Measurements from ENCODE around the gene NKX3-2. TPM values are rescaled to one million over a fixed set of nuclear protein-coding genes. Genes with fewer than 3 reads are reported as not detected.

NKX3-2 gene
- total RNA-seq, 1 donor from 2014 or later, result not detected

DNA sequence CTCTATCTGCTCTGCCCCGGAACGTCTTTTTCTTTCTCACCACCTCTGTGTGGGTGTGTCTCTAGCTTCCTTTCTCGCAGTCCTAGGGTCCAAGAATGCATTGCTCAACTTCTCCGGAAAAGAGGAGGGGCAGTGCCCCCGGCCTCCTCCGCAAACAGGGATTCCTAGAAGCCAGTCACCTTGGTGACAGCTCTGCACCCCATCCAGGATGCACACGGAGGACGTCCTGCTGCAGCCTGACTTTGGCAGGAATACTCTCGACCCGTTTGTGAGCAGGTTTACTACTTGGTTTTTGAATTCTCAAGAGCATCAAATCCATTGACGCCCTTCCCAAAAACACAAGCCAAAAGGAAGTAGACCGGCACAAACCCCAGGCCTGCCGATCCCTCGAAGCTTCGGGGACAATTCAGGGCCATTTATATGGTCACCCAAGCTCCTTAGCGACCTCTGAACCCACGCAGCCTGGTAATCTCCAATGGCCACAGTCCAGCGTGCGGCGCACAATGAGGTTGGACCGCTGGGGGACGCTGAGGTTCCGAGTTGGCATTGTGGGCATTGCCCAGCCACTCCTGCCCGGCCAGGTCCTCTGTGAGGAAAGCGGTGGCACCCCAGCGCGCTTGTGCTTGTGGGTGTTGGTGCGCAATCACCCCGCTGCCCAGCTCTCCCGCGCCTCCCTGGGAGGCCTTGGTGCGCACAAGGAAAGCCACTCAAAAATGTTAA lies 9.8 kb downstream of the NKX3-2 start:
- FAIRE-seq (no peak), DNase-seq (ENCODE audit: low spot score in 2 of 2) (peak; percentile 10 to 20)

DNA sequence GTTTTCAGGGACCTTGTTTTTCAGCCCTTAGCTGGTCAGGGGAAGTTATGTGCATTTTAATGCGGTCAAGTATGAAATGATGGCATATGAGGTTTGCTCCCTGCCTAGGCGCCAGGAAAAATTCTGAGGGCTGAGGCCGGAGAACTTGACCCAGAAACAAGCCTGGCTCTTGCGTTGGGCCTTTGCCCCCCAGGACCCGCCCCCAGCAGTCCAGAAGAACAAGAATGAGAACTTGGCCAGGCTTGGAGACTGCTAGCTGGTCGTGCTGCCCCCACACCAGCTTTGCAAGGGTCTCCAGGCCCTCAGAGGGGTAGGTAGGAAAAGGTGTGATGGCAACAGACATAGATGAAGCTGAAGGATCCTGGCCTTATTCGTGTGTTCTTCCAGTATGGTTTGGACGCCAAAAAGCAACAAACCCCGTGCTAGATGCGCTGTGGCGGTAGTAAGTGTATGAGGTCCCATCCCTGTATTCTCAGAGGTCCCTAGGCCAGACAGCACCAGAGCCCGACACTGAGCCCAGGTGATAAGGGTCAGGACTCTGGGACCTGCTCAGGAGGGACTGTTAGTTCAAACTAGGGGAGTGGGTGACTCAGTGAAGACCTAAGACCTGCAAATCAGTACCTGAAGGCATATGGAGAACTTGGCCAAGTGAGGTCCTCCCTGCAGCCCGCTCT lies 10.5 kb downstream of the NKX3-2 start:
- FAIRE-seq, result no peak

DNA sequence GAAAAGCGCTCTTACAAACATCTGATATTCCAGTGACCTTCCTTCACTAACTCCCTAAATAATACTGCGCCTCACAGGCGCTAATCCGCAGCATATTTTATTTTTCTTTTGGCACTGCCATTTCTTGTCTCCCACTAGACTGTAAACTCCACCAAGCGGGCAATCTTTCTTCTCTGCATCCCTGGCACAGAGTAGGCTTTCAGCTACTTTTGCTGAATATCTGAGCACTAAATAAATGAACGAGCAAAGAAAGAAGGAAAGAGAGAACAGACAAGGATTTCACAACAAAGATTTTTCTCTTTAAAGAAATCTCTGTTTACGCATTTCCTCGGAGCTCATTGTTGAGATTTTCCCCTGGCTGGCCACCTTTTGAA lies 12.7 kb downstream of the NKX3-2 start:
- no peak for DNase-seq (ENCODE audit: low spot score in 2 of 2)
- no peak for FAIRE-seq

More for the DNA sequence above, 10.5 kb downstream of the NKX3-2 start:
- no peak for DNase-seq (ENCODE audit: low spot score in 2 of 2)

DNA sequence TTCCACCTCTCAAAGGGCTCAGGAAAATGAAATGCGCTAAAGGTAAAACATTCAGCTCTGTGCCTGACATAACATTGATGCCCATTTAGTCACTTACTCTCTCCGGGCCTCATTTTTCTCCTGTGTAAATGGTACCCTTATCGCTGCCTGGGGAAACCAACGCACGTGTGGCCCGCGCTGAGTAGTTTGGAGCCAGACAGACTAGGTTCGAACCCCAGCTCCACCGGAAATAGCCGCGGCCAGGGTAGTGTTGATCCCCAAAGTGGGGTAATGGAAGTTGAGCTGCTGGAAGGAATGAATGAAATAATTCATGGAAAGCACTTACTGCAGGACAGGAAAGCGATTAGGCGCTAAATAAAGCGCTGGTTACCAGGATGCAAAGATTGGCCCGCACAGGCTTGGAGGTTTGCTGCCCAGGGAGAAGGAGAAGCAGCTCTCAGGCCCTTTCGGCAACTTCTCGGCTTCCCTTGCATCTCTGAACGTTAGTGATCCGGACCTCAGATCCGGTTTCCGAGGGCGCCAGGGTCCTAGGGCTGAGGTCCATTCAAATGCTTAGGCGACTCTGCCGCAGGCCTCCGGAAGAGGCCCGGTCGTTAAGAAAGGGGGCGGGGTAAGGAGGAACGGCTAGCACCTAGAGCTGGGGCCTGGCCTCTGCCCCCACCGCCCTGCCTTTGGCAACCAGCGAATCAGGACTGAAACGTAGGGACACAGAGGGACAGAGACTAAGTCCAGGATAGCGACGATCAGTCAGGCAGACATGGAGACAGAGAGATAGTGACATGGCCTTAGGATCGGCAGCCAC lies 13.3 kb downstream of the NKX3-2 start:
- FAIRE-seq (no peak), DNase-seq (ENCODE audit: low spot score in 2 of 2) (no peak)

DNA sequence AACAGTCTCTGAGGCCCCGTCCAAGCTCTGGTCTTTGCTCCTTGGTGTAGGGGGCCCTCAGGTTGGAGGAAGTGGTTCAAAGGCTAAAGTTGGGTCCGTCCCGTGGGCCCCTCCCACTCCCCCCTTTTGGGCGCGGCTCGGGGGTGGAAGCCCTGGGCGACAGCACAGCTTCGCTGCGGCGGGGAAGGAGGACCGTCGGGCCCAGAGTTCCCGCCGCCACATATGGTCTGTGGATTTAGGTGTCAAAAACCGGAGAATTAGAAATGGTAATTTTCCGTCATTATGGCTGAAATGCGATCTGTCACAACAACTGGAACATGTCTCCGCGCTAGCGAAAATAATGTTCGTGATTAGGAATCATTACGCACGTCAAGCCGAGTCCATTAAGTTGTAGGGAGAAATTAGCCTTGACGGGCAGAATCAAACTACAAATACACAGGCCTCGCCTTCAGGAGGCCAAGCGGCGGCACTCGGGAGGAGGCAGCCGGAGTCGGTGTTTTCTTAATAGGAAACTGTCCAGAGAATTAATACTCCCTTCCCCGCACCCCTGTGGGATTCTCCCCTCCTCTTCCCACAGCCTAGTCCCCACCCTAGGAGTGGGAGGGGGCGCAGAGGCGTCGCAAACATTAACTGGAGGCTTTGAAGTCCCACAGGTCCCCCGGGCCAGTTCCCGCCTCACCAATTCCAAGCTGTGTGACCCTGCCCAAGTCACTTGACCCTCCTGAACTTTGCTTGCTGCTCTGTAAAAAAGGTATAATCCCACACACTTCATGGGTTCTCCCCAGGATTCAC lies 15.0 kb downstream of the NKX3-2 start:
- FAIRE-seq (no peak), DNase-seq (ENCODE audit: low spot score in 2 of 2) (peak; percentile 7 to 12)

DNA sequence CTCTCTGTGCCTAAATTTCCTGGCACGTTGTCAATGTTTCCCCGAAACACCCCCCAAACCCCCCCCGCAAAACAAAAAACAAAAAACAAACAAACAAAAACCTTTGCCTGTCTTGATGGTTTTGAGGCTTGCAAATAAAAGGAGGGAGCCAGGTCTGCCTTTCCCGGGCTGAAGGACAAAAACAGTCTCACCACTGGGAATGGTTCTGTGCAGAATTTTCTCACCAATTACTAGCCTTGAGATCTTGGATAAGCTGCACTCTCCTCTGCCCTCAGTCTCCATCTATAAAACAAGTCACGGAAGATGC lies 15.5 kb downstream of the NKX3-2 start:
- no peak for FAIRE-seq
- DNase-seq (ENCODE audit: low spot score in 2 of 2), result peak in 1 of 2 donors; percentile 6

DNA sequence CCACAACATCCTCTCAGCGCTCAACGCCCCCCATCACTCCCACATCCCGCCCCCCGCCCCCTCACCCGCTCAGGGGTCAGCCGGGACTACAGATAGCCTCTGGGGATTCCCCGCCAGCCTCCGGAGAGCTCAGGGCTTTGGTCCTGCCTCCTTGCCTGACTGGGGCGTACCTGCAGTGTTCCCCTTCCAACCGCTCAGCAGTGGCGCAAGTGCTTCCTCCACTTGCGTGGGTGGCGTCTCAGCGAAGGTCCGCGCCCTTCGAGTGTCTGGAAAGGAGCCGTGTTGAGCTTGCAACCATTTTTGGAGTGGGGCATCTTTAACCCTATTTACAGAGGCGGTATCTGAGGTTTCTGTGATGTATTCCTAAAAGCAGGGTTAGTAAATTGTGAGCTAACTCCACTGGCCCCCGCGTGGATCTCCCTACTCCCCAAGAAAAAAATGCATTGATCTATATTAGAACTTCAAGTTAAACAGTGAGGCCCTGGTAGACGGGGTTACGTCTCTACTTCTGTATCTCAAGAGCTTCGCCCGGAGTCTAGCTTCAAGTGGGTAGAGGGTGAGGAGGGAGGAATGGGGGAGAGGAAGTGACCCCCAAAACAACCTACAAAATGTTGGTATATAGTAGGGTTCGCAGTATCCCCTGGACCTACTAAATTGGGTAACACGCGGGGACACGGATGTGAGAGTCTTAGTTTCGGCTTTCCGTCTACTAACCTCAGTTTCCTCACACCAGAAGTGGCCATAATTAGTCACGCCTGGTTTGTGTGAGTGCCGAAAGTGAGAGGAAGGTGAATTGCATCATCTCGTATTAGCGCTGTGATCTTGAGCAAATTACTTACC lies 16.1 kb downstream of the NKX3-2 start:
- DNase-seq (ENCODE audit: low spot score in 2 of 2) (peak; percentile 15 to 28), FAIRE-seq (no peak)

DNA sequence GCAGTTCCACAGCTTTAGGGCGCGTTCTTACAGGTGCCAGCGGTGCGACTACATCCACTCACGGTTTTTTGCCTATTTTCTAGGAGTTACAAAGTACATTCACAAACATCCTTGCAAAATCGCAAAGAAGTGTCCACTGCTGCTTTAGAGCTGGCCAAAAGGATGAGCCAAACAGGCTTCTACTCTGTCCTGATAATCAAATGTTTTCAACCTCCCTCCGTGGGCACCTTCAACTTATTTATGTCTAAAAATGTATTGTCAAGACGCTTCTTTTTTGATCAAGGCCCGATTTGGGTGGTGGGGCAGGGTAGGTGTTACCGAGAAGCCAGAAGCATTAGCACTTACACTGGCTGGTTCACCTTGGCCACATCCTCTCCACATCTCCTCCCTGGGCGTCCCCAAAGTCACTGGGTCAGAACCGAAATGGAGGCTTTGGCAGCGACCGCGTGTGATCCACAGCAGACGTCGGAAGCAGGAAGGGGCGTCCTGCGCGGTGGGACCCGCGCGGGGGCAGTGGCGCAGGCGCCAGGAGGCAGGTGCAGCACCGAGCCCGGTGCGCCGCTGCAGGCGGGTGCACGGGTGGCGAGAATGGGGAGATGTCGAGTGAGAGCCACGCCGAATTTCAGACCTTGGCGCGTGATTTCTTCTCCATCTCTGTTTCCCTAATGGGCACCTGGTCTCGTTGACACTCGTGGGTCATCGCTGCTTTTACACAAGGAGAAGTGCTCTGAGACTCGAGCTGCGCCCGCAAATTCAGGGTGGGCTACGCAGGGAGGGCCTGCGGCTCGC lies 16.9 kb downstream of the NKX3-2 start:
- FAIRE-seq (no peak), DNase-seq (ENCODE audit: low spot score in 2 of 2) (no peak)

DNA sequence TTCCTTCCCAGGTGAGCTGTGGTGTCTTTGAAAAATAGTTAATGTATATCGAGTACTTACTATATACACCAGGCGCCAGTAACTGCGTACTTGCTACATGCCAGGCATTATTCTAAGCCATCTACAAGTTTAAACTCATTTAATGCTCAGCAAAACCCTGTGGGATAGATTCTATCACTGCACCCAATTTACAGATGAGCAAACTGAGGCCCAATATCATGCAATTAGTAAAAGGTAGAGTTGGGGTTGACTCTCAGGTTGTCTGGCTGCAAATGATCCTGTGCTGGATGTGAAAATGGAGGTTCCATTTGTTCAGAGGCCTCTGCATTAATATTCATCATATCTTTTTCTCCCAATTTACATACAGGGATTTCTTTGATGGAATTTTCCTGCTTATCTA lies 17.6 kb downstream of the NKX3-2 start:
- no peak for FAIRE-seq
- DNase-seq (ENCODE audit: low spot score in 2 of 2), result no peak

DNA sequence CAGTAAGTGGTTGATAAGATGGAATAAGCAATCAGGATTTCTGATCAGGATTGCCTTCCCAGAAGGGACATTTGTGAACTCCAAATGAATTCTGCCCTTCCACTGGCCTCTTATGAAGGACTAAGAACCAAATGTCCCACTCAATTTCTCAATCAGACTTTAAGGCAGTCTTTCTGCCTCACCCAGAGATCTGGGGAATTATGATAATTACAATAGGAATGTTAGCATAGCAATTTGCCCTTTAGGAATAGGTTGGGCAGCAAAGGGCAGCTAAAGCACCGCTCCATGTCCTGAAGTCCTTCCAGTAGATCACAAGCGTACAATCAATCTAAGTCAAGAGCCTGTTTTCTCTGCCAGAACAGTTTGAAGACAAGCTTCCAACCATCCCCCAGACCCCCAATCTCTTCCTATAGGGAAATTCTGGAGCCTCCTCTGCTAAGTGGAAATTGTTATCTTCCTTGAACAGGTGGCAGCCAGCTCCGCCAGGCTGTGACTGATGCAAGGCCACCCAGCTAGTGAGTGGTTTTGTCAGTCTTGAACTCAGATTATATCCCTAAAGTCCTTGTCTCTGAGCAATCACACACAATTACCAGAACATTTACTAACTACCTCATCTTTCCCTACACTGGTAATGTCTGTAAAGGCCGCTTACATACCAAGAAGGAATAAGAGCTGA lies 18.6 kb downstream of the NKX3-2 start:
- no peak for FAIRE-seq

DNA sequence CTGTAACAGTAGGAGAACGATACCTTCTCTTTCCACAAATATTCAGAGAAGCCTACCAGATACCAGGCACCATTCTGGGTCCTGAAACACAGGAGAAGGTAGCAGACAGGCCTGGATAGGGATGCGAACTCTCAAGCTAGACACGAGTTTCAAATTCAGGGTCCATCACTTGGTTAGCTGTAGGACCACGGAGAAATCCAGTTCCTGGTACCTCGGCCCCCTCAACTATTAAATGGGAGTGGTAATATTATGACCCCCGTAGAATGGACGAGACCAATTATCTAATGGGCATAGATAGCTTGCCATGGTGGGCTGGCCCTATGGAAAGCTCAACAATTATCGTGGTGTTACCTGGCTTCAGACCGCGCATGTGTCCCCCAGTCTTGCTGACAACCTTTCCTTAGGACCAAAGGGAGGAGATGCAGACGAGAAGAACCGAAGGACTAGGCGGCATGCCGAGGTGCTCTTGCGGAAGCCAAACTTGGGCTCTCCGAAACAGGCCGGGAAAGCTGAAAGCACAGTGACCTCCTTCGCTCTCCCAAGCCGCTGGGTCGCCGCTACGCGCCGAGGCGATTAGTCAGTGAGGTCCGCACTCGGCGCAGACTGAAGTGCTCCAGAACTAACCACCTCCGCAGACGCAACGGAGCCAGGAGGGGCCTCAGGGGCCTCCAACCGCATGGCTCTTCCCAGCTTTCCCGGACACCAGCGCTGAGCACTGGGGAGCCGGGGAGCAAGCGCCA lies 19.6 kb downstream of the NKX3-2 start:
- no peak for DNase-seq (ENCODE audit: low spot score in 2 of 2)
- no peak for FAIRE-seq

More for the DNA sequence above, 18.6 kb downstream of the NKX3-2 start:
- DNase-seq (ENCODE audit: low spot score in 2 of 2), result peak in 1 of 2 donors; percentile 8

DNA sequence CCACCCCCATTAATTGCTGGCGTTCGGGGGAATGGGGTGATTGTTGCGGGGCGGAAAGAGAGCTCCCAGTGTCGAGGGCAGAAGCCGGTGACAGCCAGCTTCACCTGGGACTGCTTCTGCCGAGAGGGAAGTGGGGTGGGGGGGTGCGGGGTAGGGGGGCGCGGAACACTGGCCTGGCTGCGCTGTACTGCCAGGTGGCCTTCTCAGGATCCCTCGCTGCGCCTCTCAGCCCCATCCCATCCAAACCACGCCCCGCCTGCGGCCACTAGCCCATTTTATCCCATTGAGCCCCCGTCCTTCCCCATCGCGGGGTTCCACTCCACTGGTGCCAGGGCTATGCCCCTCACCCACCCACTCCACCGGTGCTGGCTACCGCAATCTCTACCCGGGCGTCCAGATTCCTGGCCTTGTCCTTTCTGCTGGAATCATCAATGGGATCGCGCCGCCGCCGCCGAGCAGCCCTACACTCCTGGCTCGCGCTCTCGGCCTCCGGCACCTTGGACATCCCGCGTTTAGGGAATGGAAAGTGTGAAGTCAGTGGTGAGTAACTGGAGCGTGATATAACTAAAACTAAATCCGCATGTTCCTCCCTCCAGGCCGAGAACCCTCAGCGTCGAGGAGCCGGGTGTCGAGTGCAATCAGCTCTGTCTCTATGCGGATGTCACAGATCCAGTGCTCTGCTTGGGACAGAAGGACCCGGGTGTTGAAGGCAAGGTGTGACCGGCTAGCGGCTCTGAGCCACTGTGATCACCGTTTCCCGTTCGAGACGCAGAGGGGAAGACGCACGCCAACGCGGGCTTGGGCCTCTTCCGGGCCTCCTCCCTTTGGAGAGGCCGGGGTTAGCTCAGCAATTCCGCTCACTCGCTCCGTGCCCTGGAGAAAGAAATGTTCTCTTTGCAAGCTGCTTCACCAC lies 20.5 kb downstream of the NKX3-2 start:
- DNase-seq (ENCODE audit: low spot score in 2 of 2), result peak in 1 of 2 donors; percentile 9
- FAIRE-seq, result no peak

DNA sequence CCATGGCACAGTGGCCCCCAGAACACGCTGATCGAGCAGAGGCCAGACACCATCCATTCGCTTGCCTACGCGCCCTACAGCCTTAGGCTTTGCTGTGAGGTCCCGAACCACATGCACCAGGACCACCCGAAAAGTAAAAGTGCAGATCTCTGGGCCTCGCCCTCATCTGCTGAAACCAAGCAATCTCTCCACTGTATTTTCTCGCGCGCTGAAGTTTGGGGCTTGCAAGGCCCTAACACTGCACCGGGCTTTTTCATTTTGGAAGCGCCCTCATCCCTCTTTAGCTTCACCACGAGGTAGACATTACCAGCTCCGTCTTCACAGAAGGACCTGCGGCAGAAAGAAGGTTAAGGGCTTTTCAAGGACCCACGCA lies 21.2 kb downstream of the NKX3-2 start:
- no peak for DNase-seq (ENCODE audit: low spot score in 2 of 2)
- no peak for FAIRE-seq

DNA sequence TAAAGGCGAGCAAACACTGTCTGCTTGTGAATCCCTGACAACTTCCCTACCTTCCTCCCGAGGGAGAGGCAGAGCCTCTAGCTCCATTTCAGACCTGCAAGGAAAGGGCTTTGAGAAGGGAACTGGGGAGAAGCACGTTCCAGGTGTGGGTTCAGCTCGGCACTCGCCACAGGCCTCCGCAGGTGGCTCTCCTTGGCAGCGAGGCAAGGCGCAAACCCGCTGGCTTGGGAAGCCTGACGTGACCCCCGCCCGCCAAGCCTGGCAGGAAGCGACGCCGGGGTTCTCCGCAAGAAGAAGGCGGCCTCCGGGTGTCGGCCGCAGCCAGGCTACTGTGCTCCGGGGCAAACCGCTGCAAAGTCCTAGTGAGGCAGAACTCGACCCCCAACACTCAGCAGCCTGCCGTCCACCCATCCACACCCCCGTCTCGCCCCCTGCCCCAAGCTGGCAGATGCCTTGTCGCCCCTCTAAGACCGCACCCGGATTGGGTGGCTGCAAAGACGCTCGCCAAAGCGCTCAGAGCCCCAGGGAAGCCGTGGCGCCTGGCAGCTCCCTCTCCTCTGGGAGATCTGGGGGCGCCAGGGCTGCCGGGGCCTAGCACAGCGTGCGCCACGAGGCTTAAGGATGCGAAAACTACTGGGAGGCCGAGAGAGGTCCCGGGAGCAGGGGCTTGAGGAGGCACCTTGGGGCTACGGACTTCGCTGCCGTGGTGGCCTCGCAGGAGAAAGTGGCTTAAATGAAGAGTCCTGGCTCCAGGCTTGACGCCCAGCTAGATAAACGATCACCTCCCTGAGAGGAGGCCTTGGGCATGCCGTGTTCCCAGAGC lies 21.8 kb downstream of the NKX3-2 start:
- no peak for FAIRE-seq
- DNase-seq (ENCODE audit: low spot score in 2 of 2), result peak in 1 of 2 donors; percentile 3

DNA sequence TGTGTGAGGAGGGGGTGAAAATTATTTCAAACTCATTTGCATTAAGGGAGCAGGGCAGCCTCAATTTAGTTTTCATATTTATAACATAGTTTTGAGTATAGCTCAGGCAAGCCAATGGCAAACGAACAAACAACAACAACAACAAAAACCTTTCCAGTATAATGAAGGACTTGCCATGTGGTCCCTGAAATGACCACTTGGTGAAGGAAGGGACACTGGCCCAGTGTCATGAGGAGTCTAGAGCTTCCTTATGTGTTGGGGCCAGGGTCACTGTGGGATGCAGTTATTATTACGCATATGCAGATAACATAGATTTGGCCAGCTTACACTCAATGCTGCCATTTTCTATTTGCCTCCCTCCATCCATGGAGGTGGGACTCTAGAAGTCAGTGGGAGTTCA lies 23.3 kb downstream of the NKX3-2 start:
- DNase-seq (ENCODE audit: low spot score in 2 of 2) (no peak), FAIRE-seq (no peak)

DNA sequence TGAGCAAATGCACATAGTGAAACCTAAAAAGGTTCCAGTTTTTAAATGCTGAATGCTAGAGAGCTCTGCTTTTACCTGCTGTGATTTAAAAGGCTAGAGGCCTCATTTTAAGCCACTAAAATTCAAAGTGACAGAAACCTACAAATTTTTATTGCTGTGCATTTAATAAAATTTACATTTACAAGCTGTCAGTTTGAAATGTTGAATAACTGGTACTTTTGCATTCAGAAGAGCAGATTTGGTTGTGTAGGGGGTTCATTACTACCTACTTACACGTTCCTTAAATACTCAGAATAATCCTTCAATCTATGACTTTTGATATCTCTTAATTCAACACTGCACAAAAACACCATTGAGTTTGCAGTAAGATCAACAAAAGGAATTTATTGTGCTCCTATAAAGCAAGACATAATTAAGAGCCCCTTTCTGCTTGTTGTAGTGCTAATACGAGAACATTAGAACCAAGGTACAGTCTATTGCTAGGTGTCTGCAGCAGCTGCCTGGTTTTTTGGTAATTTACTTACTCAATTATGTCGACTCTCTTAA lies 27.9 kb downstream of the NKX3-2 start:
- no peak for FAIRE-seq
- DNase-seq (ENCODE audit: low spot score in 2 of 2), result no peak
